ENCODE results near the gene GRIN2D.
A peak's percentile ranks its signal among the peaks of the same experiment; 100 is the strongest.

Gene GRIN2D

DNA sequence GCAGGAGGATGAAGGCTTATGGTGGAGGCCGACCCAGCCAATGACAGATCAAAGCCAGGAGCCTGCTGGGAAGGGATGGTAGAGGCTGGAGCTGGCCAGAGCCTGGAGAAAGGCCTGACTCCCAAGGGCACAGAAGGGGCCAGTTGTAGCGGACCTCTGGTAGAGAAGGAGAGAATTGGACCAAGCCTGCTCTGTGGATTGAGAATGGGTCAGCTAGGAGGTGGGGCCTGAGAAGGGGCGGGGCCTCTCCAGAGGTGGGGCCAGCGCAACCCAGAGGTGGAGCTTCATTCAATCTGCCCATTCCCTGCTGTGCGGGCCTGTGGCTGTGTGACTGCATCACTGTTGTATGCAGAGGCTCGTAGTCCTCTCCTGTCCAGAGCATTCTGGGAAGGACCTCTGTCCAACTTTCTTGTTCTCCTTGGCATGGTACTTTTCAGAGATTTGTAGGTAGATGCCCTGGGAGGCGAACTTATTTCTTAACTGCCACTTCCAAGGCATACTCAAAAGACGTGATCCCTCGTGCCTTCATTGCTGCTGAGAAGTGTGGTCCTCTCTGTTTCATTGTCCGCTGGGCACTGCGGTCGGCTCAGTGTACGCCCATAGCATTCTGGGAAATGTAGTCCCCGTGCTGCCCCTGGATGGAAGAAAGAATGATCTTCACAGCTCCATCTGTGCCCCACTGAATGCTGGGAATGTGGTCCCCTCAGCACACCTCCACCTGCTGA is 6.7 kb downstream of the GRIN2D start (continued):
- TF ChIP-seq ZNF76 (tag by site-specific recombination; IDR thresholded peaks at IDR 0.05; ENCODE audit: borderline replicate concordance, low read depth): peak; percentile 97
- 0 out of 2 replicates have a peak, but pooled peaks have one; percentile 24 for TF ChIP-seq ZSCAN30 (tag by site-specific recombination; IDR thresholded peaks at IDR 0.05)
- TF ChIP-seq ZNF335 (tag by site-specific recombination; conservative IDR thresholded peaks at IDR 0.05): peak; percentile 100
- TF ChIP-seq KLF8 (tag by site-specific recombination; IDR thresholded peaks at IDR 0.05): peak; percentile 89

GRCh38 chr19:48401287-48401686 is 7.8 kb downstream of the GRIN2D start:
- TF ChIP-seq ZNF362 (tag by site-specific recombination; IDR thresholded peaks at IDR 0.05) (no peak), GLIS1 (tag by site-specific recombination; IDR thresholded peaks at IDR 0.05) (peak; percentile 87), ZNF26 (tag by site-specific recombination; IDR thresholded peaks at IDR 0.05) (no peak)
- ChIA-PET CTCF (interaction anchor here (0.7 to 7.0 kb wide), 3 partner anchors 11 to 183 kb away, joined by 3 to 69 read pairs (median 3); partner anchors contain the start of gene KDELR1), POLR2A (interaction anchor here (0.7 to 1.9 kb wide), 4 partner anchors 10 to 38 kb away, joined by 3 to 10 read pairs (median 5); partner anchors contain the start of genes KDELR1, SYNGR4 and TMEM143)

GRCh38 chr19:48403606-48404005 is 10.1 kb downstream of the GRIN2D start:
- CTCF ChIA-PET: interaction anchor here (1.1 to 7.0 kb wide), 4 partner anchors 8 to 87 kb away, joined by 3 to 69 read pairs (median 6); partner anchors contain the start of gene KDELR1
- H3K36me3 ChIP-seq (ENCODE audit: control insufficient read depth in 2 of 2, insufficient read depth in 1 of 2, low read length in 2 of 2): no peaks in the 10 kb centered on the region
- H3K4me1 ChIP-seq (ENCODE audit: control insufficient read depth, insufficient read depth, low read length): 0 out of 2 replicates have a peak, but pooled peaks cover 2% of the 10 kb centered on the region
- H3K27ac ChIP-seq (ENCODE audit: extremely low read depth, low read depth, low read length): 0 out of 2 replicates have a peak overlapping the region, but pooled peaks have one; percentile 5
- POLR2A ChIA-PET: interaction anchor here (0.7 to 1.9 kb wide), 3 partner anchors 12 to 301 kb away, joined by 3 to 6 read pairs (median 5); partner anchors contain the start of genes KDELR1, RPL18 and SPHK2
- no peak overlapping the region for H3K4me3 ChIP-seq (ENCODE audit: low read depth, low read length)
- H3K9me3 ChIP-seq (ENCODE audit: control insufficient read depth, insufficient read depth, low read depth, low read length): no peaks in the 10 kb centered on the region
- no peak for TF ChIP-seq AEBP2 (tag by site-specific recombination; IDR thresholded peaks at IDR 0.05; ENCODE audit: borderline replicate concordance)
- no peak for TF ChIP-seq ZNF677 (tag by site-specific recombination; IDR thresholded peaks at IDR 0.05)
- TF ChIP-seq ZNF596 (tag by site-specific recombination; IDR thresholded peaks at IDR 0.05): no peak
- no peak for TF ChIP-seq KLF10 (tag by site-specific recombination; IDR thresholded peaks at IDR 0.05)
- 0 out of 2 replicates have a peak, but pooled peaks have one; percentile 24 for TF ChIP-seq ZNF610 (tag by site-specific recombination; IDR thresholded peaks at IDR 0.05; ENCODE audit: borderline replicate concordance)
- TF ChIP-seq ZFHX2 (tag by site-specific recombination; conservative IDR thresholded peaks at IDR 0.05): no peak
- no peak for TF ChIP-seq ZNF560 (tag by site-specific recombination; IDR thresholded peaks at IDR 0.05; ENCODE audit: borderline replicate concordance)
- no peak for TF ChIP-seq ZNF214 (tag by site-specific recombination; IDR thresholded peaks at IDR 0.05; ENCODE audit: borderline replicate concordance)
- TF ChIP-seq GLI2 (tag by site-specific recombination; IDR thresholded peaks at IDR 0.05; ENCODE audit: borderline replicate concordance, low read depth): no peak
- TF ChIP-seq ZNF416 (tag by site-specific recombination; IDR thresholded peaks at IDR 0.05): no peak
- peak; percentile 89 for TF ChIP-seq ZNF76 (tag by site-specific recombination; IDR thresholded peaks at IDR 0.05; ENCODE audit: borderline replicate concordance, low read depth)
- TF ChIP-seq, protein P1, sequence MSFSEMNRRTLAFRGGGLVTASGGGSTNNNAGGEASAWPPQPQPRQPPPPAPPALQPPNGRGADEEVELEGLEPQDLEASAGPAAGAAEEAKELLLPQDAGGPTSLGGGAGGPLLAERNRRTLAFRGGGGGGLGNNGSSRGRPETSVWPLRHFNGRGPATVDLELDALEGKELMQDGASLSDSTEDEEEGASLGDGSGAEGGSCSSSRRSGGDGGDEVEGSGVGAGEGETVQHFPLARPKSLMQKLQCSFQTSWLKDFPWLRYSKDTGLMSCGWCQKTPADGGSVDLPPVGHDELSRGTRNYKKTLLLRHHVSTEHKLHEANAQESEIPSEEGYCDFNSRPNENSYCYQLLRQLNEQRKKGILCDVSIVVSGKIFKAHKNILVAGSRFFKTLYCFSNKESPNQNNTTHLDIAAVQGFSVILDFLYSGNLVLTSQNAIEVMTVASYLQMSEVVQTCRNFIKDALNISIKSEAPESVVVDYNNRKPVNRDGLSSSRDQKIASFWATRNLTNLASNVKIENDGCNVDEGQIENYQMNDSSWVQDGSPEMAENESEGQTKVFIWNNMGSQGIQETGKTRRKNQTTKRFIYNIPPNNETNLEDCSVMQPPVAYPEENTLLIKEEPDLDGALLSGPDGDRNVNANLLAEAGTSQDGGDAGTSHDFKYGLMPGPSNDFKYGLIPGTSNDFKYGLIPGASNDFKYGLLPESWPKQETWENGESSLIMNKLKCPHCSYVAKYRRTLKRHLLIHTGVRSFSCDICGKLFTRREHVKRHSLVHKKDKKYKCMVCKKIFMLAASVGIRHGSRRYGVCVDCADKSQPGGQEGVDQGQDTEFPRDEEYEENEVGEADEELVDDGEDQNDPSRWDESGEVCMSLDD (tag by site-specific recombination; IDR thresholded peaks at IDR 0.05): peak; percentile 64; the same call in 1 of the 2 replicates
- no peak for TF ChIP-seq ZNF544 (tag by site-specific recombination; IDR thresholded peaks at IDR 0.05)
- no peak for TF ChIP-seq ZNF350 (tag by site-specific recombination; IDR thresholded peaks at IDR 0.05)
- no peak for TF ChIP-seq ZNF426 (tag by site-specific recombination; IDR thresholded peaks at IDR 0.05)
- no peak for TF ChIP-seq PRDM1 (tag by site-specific recombination; IDR thresholded peaks at IDR 0.05)
- no peak for TF ChIP-seq ZNF341 (tag by site-specific recombination; IDR thresholded peaks at IDR 0.05; ENCODE audit: low read depth)

More at GRCh38 chr19:48401287-48401686, 7.8 kb downstream of the GRIN2D start:
- 0 out of 2 replicates have a peak, but pooled peaks cover 2% of the 10 kb centered on the region for H3K4me1 ChIP-seq (ENCODE audit: control insufficient read depth, insufficient read depth, low read length)
- H3K4me3 ChIP-seq (ENCODE audit: low read depth, low read length): no peak overlapping the region
- H3K27ac ChIP-seq (ENCODE audit: extremely low read depth, low read depth, low read length): no peak overlapping the region
- no peaks in the 10 kb centered on the region for H3K9me3 ChIP-seq (ENCODE audit: control insufficient read depth, insufficient read depth, low read depth, low read length)
- no peaks in the 10 kb centered on the region for H3K36me3 ChIP-seq (ENCODE audit: control insufficient read depth in 2 of 2, insufficient read depth in 1 of 2, low read length in 2 of 2)
